K562 (cell line): ENCODE measurements around the gene DDX51. TPM values are rescaled to one million over a fixed set of nuclear protein-coding genes. Genes with fewer than 3 reads are reported as not detected.

ENCODE experiments used
- ATAC-seq: fragments of 200-7000 bp; cut with Tn5 transposase; 3 replicates; pipeline ENCODE4 v1.9.1; 2020; ENCODE audit warnings: moderate library complexity
- BruUV-seq: library from RNA; stranded (reverse); fragments of 400-500 nt; replicated peaks from 2 replicates; lab custom pipeline; 2021; lab: Mats Ljungman, UMichigan
- CTCF ChIA-PET: fragments of 300-600 bp; formaldehyde crosslinking; extraction: SDS; loops from one replicate; lab custom pipeline; 2021; ENCODE audit warnings: low intra/inter-chr PET ratio; lab: Yijun Ruan, JAX
- POLR2A ChIA-PET: fragments of 300-600, 350-650 bp; sonication (Branson Sonifier 250); formaldehyde crosslinking; extraction: SDS; loops from one replicate; lab custom pipeline; 2021; ENCODE audit warnings: antibody characterized with exemption, inconsistent platforms; lab: Yijun Ruan, JAX
- DNase-seq, 4 experiments: peaks; one replicate each; pipeline versions ENCODE4 v3.0.0 to v3.0.0-alpha.2; 2011 to 2018; ENCODE audit warnings: low spot score in 3 of 4, mixed read lengths in 3 of 4; ENCODE audit errors: extremely low read depth in 1 of 4
- FAIRE-seq: peaks from 2 replicates; lab custom pipeline; 2011; peaks lifted over from hg19 to GRCh38; lab: Jason Lieb, UNC
- H2AFZ ChIP-seq: 2 replicates; pipeline ENCODE4 v1.6.0; 2011; ENCODE audit warnings: low read depth, low read length, control low read depth, inconsistent platforms
- H3K27ac ChIP-seq: fragments of 200-600 bp; 3 replicates; pipeline ENCODE4 v1.8.0; 2011; ENCODE audit warnings: low read depth, mild to moderate bottlenecking, control low read depth, inconsistent platforms, low read length, moderate library complexity, mixed read lengths; ENCODE audit errors: extremely low read depth
- H3K27me3 ChIP-seq, 2 experiments: fragments of 300-600 bp in 1 of 2; 2 replicates in 1 of 2; 3 replicates in 1 of 2; pipeline versions ENCODE4 v1.6.0 to v1.8.0; 2011; ENCODE audit warnings: inconsistent platforms in 2 of 2, low read length in 2 of 2, mild to moderate bottlenecking in 1 of 2, mixed read lengths in 1 of 2, moderate library complexity in 1 of 2; ENCODE audit not compliant: control insufficient read depth in 2 of 2, insufficient read depth in 2 of 2
- H3K36me3 ChIP-seq: fragments of 300-600 bp; 3 replicates; pipeline ENCODE4 v1.8.0; 2011; ENCODE audit warnings: mild to moderate bottlenecking, low read length, inconsistent platforms; ENCODE audit not compliant: control insufficient read depth, insufficient read depth
- H3K4me1 ChIP-seq, 2 experiments: fragments of 200-600 bp in 1 of 2; replicated peaks in 1 of 2; 2 replicates in 1 of 2; 3 replicates in 1 of 2; pipeline versions ENCODE4 v1.5.1 to v1.8.0; 2011; ENCODE audit warnings: inconsistent platforms in 2 of 2, low read length in 2 of 2, mild to moderate bottlenecking in 1 of 2, mixed read lengths in 1 of 2, moderate library complexity in 1 of 2; ENCODE audit not compliant: control insufficient read depth in 2 of 2, insufficient read depth in 2 of 2
- H3K4me2 ChIP-seq: 2 replicates; pipeline ENCODE4 v1.6.1; 2011; ENCODE audit warnings: low read length, control low read depth, inconsistent platforms, mixed read lengths; ENCODE audit not compliant: insufficient read depth
- H3K4me3 ChIP-seq: fragments of 200-600 bp; sonication (generic), shearing (Covaris generic); 2 replicates; pipeline ENCODE4 v1.5.1; 2016; ENCODE audit warnings: control low read depth, inconsistent platforms
- H3K79me2 ChIP-seq: fragments of 200-600 bp; 3 replicates; pipeline ENCODE4 v1.8.0; 2011; ENCODE audit warnings: low read length, inconsistent platforms; ENCODE audit not compliant: control insufficient read depth, insufficient read depth
- H3K9ac ChIP-seq, 2 experiments: 2 replicates each; pipeline versions ENCODE4 v1.6.0 to v1.6.1; 2011; ENCODE audit warnings: low read depth in 2 of 2, low read length in 2 of 2, control low read depth in 1 of 2, inconsistent platforms in 1 of 2, mild to moderate bottlenecking in 1 of 2, mixed read lengths in 1 of 2; ENCODE audit not compliant: insufficient read depth in 1 of 2
- H3K9me1 ChIP-seq: one replicate; pipeline ENCODE4 v1.6.0; 2011; ENCODE audit warnings: inconsistent platforms, mild to moderate bottlenecking, low read length, moderate library complexity; ENCODE audit not compliant: control insufficient read depth, insufficient read depth
- H3K9me3 ChIP-seq: replicated peaks from 2 replicates; pipeline ENCODE4 v1.5.1; 2011; ENCODE audit warnings: low read depth, low read length, inconsistent platforms; ENCODE audit not compliant: control insufficient read depth, insufficient read depth
- H4K20me1 ChIP-seq: replicated peaks from 2 replicates; pipeline ENCODE4 v1.6.1; 2011; ENCODE audit warnings: low read length, inconsistent platforms, mixed read lengths; ENCODE audit not compliant: control insufficient read depth, insufficient read depth
- CXXC5 ChIP-seq: fragments of 250-450 bp; sonication (Bioruptor Pico); IDR thresholded peaks from 2 replicates; pipeline ENCODE4 v1.8.0; 2022; ENCODE audit warnings: inconsistent platforms, mild to moderate bottlenecking, moderate library complexity
- EGR1 ChIP-seq: fragments of 450-650 bp; conservative IDR thresholded peaks from 2 replicates; pipeline ENCODE4 v1.6.1; 2017; ENCODE audit warnings: mild to moderate bottlenecking
- MYBL2 ChIP-seq, 2 experiments: fragments of 450-650 bp in 1 of 2; sonication (generic) in 1 of 2; formaldehyde crosslinking in 1 of 2; IDR thresholded peaks; 2 replicates each; pipeline versions ENCODE4 v1.6.1 to v1.8.1; 2017 to 2022; ENCODE audit warnings: borderline replicate concordance in 1 of 2, inconsistent platforms in 1 of 2, low read depth in 1 of 2, mild to moderate bottlenecking in 1 of 2, missing genetic modification reagents in 1 of 2, moderate library complexity in 1 of 2
- POLR2H ChIP-seq: IDR thresholded peaks from 2 replicates; pipeline ENCODE4 v1.6.1; 2016; ENCODE audit warnings: missing genetic modification characterization, low read depth, mild to moderate bottlenecking, control low read depth, missing compliant biosample characterization, moderate library complexity
- STAT5A ChIP-seq: IDR thresholded peaks from 2 replicates; pipeline ENCODE4 v1.6.1; 2012; ENCODE audit warnings: low read length, inconsistent platforms, borderline replicate concordance
- YBX1 ChIP-seq: fragments of 450-650 bp; IDR thresholded peaks from 2 replicates; pipeline ENCODE4 v1.7.1; 2016; ENCODE audit warnings: mild to moderate bottlenecking
- ZKSCAN3 ChIP-seq: fragments of 250-450 bp; sonication (Bioruptor Pico); IDR thresholded peaks from 2 replicates; pipeline ENCODE4 v1.4.0; 2020
- ZNF165 ChIP-seq: fragments of 250-450 bp; sonication (Bioruptor Pico); IDR thresholded peaks from 2 replicates; pipeline ENCODE4 v1.4.0; 2020; ENCODE audit warnings: borderline replicate concordance
- ZNF197 ChIP-seq: fragments of 200-800 bp; sonication (Bioruptor generic); IDR thresholded peaks from 2 replicates; pipeline ENCODE4 v1.6.1; 2016; ENCODE audit warnings: low read depth, missing genetic modification characterization, missing compliant biosample characterization
- ZNF217 ChIP-seq: sonication (generic); formaldehyde crosslinking; IDR thresholded peaks from 2 replicates; pipeline ENCODE4 v1.8.0; 2022; ENCODE audit warnings: mild to moderate bottlenecking, missing genetic modification reagents
- WGBS: fragments of 100-300 bp; shearing (Covaris generic); methylation state at CpG from one replicate; pipeline ENCODE4 v1.1.6; 2016; ENCODE audit warnings: low coverage, mixed read lengths; ENCODE audit not compliant: insufficient coverage; ENCODE audit errors: missing lambda C conversion rate; 5-methylcytosine and 5-hydroxymethylcytosine counted together
- in situ Hi-C: fragments of 300-500 bp; cut with MboI; formaldehyde crosslinking; loops from 4 replicates; pipeline ENCODE4 v1.15.0; 2018; ENCODE audit warnings: inconsistent platforms, mixed read lengths
- intact Hi-C: fragments of 100-400 bp; cut with micrococcal nuclease; formaldehyde crosslinking; loops from 2 replicates; pipeline ENCODE4 v1.14.2; 2022
- polyA plus RNA-seq, 8 experiments: library from polyadenylated mRNA; depleted of rRNA in 4 of 8; stranded (reverse) in 5 of 8; unstranded in 3 of 8; fragments of >200 nt; fragmentation: Nextera tagmentation in 2 of 8; fragmentation: Illumina TruSeq in 1 of 8; extraction: Ambion mirVana in 2 of 8; extraction: Trizol in 1 of 8; gene quantifications; 2 replicates each; pipeline versions ENCODE4 v1.2.1 to v1.2.3, GENCODE V29; 2011 to 2014; ENCODE audit warnings: inconsistent platforms in 1 of 8, missing spikeins in 1 of 8
- total RNA-seq, 7 experiments: library from RNA; depleted of rRNA in 6 of 7; stranded (reverse); fragments of >200 nt in 6 of 7; fragmentation: Illumina TruSeq in 2 of 7; extraction: Trizol in 2 of 7; gene quantifications; 2 replicates each; pipeline versions ENCODE4 v1.2.1 to v1.2.3, GENCODE V29; 2011 to 2021; ENCODE audit warnings: low replicate concordance in 1 of 7
- TF ChIP-seq, protein P1 (sequence below): fragments of 250-450 bp; sonication (Bioruptor Pico); IDR thresholded peaks from 2 replicates; pipeline ENCODE4 v1.8.0; 2022; ENCODE audit warnings: moderate library complexity, mild to moderate bottlenecking, inconsistent platforms
- TF ChIP-seq, protein P2 (sequence below): sonication (generic); formaldehyde crosslinking; IDR thresholded peaks from 2 replicates; pipeline ENCODE4 v1.8.1; 2023; ENCODE audit warnings: mild to moderate bottlenecking, missing genetic modification reagents

The DDX51 gene
- total and polyA plus RNA-seq, 9 of the 15 experiments (the other 6 are each of a cell fraction or from before 2014, with no cell fraction given), result 1.1 to 35.9 (median 12.4) TPM

DNA sequence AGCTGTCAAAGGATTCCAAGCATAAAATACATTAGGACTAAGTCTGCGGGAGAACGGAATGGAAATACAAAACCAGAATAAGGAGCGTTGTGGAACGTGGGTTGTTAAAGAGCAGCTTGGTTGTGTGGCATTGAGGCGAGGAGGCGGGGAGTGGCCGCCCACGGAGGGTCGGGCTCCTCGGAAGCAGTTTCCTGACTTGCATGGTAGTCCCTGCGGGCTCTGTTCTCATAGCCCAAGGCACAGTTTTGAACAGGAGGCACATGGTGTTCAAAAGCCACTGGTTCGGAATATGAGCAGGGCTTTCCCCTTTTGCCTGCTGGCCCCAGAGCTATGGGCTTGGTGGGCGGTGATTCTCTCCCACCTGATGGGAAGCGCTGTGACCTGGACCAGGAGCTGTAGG is 12.2 kb downstream of the DDX51 start:
- H3K4me2 ChIP-seq, result no peak overlapping the region
- H3K27me3 ChIP-seq, result no peaks in the 10 kb centered on the region
- H3K36me3 ChIP-seq, result peaks cover 21% of the 10 kb centered on the region
- no peak for TF ChIP-seq POLR2H (tag)
- no peak for TF ChIP-seq MYBL2 (IDR thresholded peaks at IDR 0.05; ENCODE audit: low read depth)
- TF ChIP-seq MYBL2 (CRISPR knock-in tag; IDR thresholded peaks at IDR 0.05; ENCODE audit: borderline replicate concordance), result no peak
- TF ChIP-seq ZNF197 (CRISPR knock-in tag), result no peak
- no peak overlapping the region for H3K4me3 ChIP-seq
- no TSS peak for BruUV-seq
- H4K20me1 ChIP-seq, result no peaks in the 10 kb centered on the region
- no peak overlapping the region for H3K27ac ChIP-seq
- intact Hi-C loops, result no loop called here
- H2AFZ ChIP-seq, result no peak overlapping the region
- H3K9me3 ChIP-seq, result no peaks in the 10 kb centered on the region; the same call in none of the 2 replicates
- FAIRE-seq (peak; percentile 23), ATAC-seq (no peak), DNase-seq (no peak)
- H3K9ac ChIP-seq, result no peak overlapping the region
- H3K9me1 ChIP-seq, result no peaks in the 10 kb centered on the region
- in situ Hi-C loops, result no loop called here
- POLR2A ChIA-PET, result interaction anchor here (0.5 to 0.6 kb wide), 2 partner anchors 64 to 221 kb away, joined by 3 read pairs; no protein-coding TSS in a partner anchor
- 89% methylated on average over 13 of the region's 14 CpGs for WGBS
- peaks cover 0 to 20% of the 10 kb centered on the region in 2 experiments; a peak in 2 of 5 replicates for H3K4me1 ChIP-seq
- H3K79me2 ChIP-seq, result no peaks in the 10 kb centered on the region
- CTCF ChIA-PET, result no interaction called here

DNA sequence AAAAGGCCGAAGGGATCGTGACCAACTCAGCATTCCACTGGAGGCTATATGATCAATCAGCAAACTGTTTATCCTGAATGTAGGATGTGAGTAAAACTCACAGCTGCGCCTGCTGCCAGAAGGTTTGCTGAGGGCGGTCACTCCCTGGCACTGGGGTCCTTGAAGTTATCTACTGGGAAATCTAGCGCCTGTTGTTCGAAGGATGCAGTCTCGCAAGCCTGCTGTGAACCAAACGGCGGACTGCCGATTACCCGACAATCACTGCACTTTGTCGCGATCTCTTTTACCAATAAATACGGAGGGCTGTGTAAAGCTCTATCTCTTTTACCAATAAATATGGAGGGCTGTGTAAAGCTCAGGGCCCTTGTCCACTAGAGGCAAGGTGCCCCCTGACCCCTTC is 12.9 kb downstream of the DDX51 start:
- H3K4me1 ChIP-seq, result peaks cover 0 to 20% of the 10 kb centered on the region in 2 experiments; a peak in 2 of 5 replicates
- no peak overlapping the region for H2AFZ ChIP-seq
- ATAC-seq, result no peak
- ChIA-PET CTCF (no interaction called here), POLR2A (interaction anchor here (0.6 kb wide), 1 partner anchor 153 kb away, joined by 3 read pairs; no protein-coding TSS in a partner anchor)
- no peaks in the 10 kb centered on the region for H4K20me1 ChIP-seq
- no peak overlapping the region for H3K9ac ChIP-seq
- no peak overlapping the region for H3K27ac ChIP-seq
- intact Hi-C loops, result no loop called here
- H3K36me3 ChIP-seq, result peaks cover 28% of the 10 kb centered on the region
- no peak for TF ChIP-seq CXXC5 (CRISPR knock-in tag)
- no peak for TF ChIP-seq ZNF165 (CRISPR knock-in tag)
- TF ChIP-seq, protein P1, sequence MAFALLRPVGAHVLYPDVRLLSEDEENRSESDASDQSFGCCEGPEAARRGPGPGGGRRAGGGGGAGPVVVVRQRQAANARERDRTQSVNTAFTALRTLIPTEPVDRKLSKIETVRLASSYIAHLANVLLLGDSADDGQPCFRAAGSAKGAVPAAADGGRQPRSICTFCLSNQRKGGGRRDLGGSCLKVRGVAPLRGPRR (CRISPR knock-in tag), result no peak
- TF ChIP-seq EGR1, result no peak
- TF ChIP-seq, protein P2, sequence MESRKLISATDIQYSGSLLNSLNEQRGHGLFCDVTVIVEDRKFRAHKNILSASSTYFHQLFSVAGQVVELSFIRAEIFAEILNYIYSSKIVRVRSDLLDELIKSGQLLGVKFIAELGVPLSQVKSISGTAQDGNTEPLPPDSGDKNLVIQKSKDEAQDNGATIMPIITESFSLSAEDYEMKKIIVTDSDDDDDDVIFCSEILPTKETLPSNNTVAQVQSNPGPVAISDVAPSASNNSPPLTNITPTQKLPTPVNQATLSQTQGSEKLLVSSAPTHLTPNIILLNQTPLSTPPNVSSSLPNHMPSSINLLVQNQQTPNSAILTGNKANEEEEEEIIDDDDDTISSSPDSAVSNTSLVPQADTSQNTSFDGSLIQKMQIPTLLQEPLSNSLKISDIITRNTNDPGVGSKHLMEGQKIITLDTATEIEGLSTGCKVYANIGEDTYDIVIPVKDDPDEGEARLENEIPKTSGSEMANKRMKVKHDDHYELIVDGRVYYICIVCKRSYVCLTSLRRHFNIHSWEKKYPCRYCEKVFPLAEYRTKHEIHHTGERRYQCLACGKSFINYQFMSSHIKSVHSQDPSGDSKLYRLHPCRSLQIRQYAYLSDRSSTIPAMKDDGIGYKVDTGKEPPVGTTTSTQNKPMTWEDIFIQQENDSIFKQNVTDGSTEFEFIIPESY (CRISPR knock-in tag), result peak; percentile 65
- TF ChIP-seq YBX1, result no peak
- no peak for TF ChIP-seq ZNF217 (CRISPR knock-in tag)
- no peak for TF ChIP-seq STAT5A
- TF ChIP-seq ZKSCAN3 (CRISPR knock-in tag), result no peak
- TF ChIP-seq, all 486 proteins: peak for 1
- WGBS, result 96% methylated on average over 14 of the region's 14 CpGs
- H3K9me1 ChIP-seq, result no peaks in the 10 kb centered on the region
- BruUV-seq, result no TSS peak
- H3K79me2 ChIP-seq, result no peaks in the 10 kb centered on the region
- no peak for FAIRE-seq
- no peak overlapping the region for H3K4me2 ChIP-seq
- no peak overlapping the region for H3K4me3 ChIP-seq
- H3K27me3 ChIP-seq, result no peaks in the 10 kb centered on the region
- no peak for DNase-seq
- in situ Hi-C loops, result no loop called here
- H3K9me3 ChIP-seq, result no peaks in the 10 kb centered on the region; the same call in none of the 2 replicates
